Activated gamma-delta T cell (primary cell): Measurements from ENCODE around the gene ITPR3.

Experiments
- DNase-seq: peaks from one replicate; lab custom pipeline; 2025; lab: John Stamatoyannopoulos, UW
- total RNA-seq, 2 donors: gene quantifications; one replicate each; lab custom pipeline; 2026; lab: John Stamatoyannopoulos, UW

ITPR3 gene
- total RNA-seq, result 264 to 288 reads per million in 2 donors

GRCh38 chr6:33620856-33621710, at the start of gene ITPR3:
ITPR3 (plus strand) TSS chr6:33621322; CDS start chr6:33621603, 281 bp downstream.
- peak; percentile 67 for DNase-seq

- DNase-seq, result no peak
Measured at GRCh38 chr6:33571637-33572316, 49.3 kb upstream of the ITPR3 start.

GRCh38 chr6:33575211-33575610, 45.9 kb upstream of the ITPR3 start:
- DNase-seq, result no peak

- DNase-seq, result no peak
Measured at GRCh38 chr6:33576668-33577067, 44.5 kb upstream of the ITPR3 start.

GRCh38 chr6:33577106-33577535, 44.0 kb upstream of the ITPR3 start:
- DNase-seq, result no peak

GRCh38 chr6:33577718-33578117, 43.4 kb upstream of the ITPR3 start:
- DNase-seq, result no peak

GRCh38 chr6:33578164-33578563, 43.0 kb upstream of the ITPR3 start:
- DNase-seq, result no peak

GRCh38 chr6:33578588-33579011, 42.5 kb upstream of the ITPR3 start:
- DNase-seq, result no peak

GRCh38 chr6:33579828-33580714, 41.1 kb upstream of the ITPR3 start, which contains the start of gene BAK1:
BAK1 (minus strand) TSS chr6:33580276; CDS start chr6:33577604, 2,672 bp downstream.
- peak; percentile 56 for DNase-seq

- no peak for DNase-seq
Measured at GRCh38 chr6:33581186-33581585, 39.9 kb upstream of the ITPR3 start.

- no peak for DNase-seq
Measured at GRCh38 chr6:33583591-33584155, 37.4 kb upstream of the ITPR3 start.

GRCh38 chr6:33584700-33585402, 36.3 kb upstream of the ITPR3 start:
- no peak for DNase-seq

GRCh38 chr6:33585403-33586107, 35.6 kb upstream of the ITPR3 start:
- DNase-seq, result peak; percentile 42

- DNase-seq, result no peak
Measured at GRCh38 chr6:33586108-33586640, 34.9 kb upstream of the ITPR3 start.

GRCh38 chr6:33587529-33587928, 33.6 kb upstream of the ITPR3 start:
- no peak for DNase-seq

GRCh38 chr6:33588894-33589293, 32.2 kb upstream of the ITPR3 start:
- DNase-seq, result no peak

- no peak for DNase-seq
Measured at GRCh38 chr6:33589392-33589730, 31.8 kb upstream of the ITPR3 start.

- DNase-seq, result no peak
Measured at GRCh38 chr6:33589731-33590530, 31.2 kb upstream of the ITPR3 start.

GRCh38 chr6:33590531-33591198, 30.5 kb upstream of the ITPR3 start:
- DNase-seq, result no peak
